HG03442 (cell line): Measurements from ENCODE around the gene SLC8B1.
A peak's percentile ranks its signal among the peaks of the same experiment; 100 is the strongest.

Source experiments
- ATAC-seq: cut with Tn5 transposase; IDR thresholded peaks from one replicate; pipeline ENCODE4 v1.9.1; 2021; ENCODE audit warnings: mild to moderate bottlenecking, moderate library complexity; ENCODE audit not compliant: unreplicated experiment

SLC8B1 gene

GRCh38 chr12:113334786-113335539, at the start of gene SLC8B1:
Gene SLC8B1, minus strand, starts transcription at chr12:113335109. Its CDS starts 2,231 bp downstream, at chr12:113332878.
- peak; percentile 90 for ATAC-seq

DNA sequence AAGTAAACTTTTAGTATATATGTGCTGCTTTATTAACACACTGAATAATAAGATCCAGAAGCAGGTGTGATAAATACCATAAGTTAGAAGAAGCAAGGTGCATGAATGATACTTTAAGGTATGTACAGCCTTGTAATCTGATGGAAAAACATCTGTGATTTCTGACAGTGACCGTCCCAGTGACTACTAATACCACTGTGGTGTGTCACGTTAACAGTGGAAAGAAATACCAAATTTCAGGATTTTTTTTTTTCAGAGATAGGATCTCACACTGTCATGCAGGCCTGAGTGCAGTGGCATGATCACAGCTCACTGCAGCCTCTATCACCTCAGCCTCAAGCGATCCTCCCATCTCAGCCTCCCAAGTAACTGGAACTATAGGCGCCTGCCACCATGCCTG, 47.3 kb upstream of the SLC8B1 start:
- ATAC-seq: no peak

GRCh38 chr12:113381220-113381619, 46.3 kb upstream of the SLC8B1 start:
- no peak for ATAC-seq

DNA sequence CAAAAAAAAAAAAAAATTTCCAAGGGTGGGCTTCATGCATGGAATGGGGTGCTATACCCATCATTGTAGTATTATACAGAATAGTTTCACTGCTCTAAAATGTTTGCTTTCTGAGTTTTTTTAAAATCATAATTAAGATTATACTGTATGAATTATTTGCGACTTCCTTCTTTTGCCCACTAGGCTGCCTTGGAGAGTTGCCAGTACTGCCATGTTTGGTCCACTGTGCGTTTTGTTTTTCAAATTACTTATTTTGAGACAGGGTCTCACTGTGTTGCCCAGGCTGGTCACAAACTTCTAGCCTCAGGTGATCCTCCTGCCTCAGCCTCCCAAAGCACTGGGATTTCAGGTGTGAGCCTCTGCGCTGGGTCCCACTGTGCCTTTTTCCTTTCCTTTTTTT, 43.4 kb upstream of the SLC8B1 start:
- ATAC-seq: no peak

DNA sequence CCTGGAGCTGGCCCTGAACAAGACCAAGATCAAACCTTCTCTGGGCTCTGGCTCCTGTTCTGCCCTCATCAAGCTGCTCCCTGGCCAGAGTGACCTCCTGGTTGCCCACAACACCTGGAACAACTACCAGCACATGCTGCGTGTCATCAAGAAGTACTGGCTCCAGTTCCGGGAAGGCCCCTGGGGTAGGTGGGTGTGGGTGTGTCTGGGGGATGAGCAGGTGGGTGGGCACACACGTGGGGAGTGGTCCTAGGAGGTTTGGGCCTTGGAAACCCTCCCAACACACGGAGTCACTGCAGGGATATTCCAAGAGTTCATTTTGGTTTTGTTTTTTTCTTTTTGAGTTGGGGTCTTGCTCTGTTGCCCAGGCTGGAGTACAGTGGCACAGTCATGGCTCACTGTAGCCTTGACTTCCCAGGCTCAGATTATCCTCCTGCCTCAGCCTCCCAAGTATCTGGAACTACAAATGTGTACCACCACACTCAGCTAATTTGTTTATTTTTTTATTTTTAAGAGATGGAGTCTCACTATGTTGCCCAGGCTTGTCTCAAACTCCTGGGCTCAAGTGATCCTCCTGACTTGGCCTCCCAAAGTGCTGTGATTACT, 40.0 kb upstream of the SLC8B1 start:
- no peak for ATAC-seq

DNA sequence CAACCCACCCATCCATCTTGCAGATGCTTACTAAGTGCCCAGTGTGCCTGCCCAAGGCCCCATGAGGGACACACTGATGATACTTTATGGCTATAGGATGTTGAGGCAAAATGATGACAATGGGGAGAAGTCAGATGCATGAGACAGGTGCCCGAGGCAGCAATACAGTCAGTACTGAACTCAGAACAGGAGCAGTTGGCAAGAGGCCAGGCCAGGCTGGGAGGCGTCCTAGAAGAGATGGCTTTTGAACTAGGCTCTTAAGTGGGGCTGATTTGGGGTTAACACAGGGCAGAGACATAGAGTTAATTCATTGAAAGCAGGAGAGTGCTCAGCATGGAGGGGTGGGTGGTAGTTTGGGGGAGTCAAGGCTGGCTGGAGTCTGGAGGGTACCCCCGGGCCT, 39.1 kb upstream of the SLC8B1 start:
- no peak for ATAC-seq

- no peak for ATAC-seq
These were observed 38.5 kb upstream of the SLC8B1 start for GRCh38 chr12:113373440-113373839.

GRCh38 chr12:113372371-113372770, 37.5 kb upstream of the SLC8B1 start:
- ATAC-seq: no peak

DNA sequence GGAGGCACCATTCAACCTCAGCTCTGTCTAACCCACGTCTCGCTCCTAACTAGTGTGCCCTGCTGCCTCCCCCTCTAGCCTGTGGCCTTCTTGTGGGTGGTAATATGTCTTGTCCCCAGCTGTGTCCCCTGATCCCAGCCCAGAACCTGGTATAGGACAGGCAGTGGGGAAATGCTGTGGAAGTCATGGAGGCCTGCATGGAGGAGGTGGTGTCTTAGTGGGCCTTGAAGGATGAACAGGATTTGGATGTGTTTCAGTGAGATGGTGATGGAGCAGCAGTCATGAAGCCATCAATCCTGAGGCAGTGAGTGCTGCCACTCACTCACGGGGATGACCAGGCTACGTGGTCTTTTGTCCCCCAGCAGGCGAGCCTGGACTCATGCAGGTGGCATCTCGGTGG, 36.9 kb upstream of the SLC8B1 start:
- no peak for ATAC-seq

DNA sequence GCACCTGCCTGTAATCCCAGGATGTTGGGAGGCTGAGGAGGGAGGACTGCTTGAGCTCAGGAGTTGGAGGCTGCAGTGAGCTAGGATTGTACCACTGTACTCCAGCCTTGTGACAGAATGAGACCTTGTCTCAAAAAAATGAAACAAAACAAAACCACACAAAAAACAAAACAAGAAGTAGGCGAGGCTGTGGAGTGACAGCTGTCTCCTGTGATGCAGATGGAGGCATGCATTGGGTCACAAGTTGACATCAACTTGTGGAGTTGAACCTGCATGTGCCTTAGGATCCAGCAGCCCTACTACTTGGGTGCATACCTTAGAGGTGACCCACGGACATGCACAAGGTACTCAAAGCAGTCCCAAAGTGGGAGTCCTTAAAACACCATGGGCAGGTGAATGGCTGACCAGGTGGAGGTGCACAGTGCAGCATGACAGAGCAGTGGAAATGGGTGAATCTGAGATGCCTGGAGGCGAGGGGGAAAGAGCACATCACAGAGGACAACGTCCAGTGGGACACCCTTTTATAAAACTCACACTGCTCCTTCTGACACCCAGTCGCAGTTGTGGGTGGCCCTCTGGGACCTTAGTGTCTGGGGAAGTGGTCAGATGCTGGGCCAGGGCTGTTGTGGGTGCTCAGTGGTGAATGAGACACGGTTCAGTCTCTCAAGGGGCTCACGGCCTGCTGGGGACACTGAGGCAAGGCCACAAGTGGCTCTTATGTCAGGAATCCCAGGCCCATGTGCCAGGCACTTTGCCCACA, 36.2 kb upstream of the SLC8B1 start:
- no peak for ATAC-seq

GRCh38 chr12:113369391-113369985, 34.6 kb upstream of the SLC8B1 start:
- no peak for ATAC-seq

- ATAC-seq: no peak
These were observed 33.4 kb upstream of the SLC8B1 start for GRCh38 chr12:113368331-113368730.

DNA sequence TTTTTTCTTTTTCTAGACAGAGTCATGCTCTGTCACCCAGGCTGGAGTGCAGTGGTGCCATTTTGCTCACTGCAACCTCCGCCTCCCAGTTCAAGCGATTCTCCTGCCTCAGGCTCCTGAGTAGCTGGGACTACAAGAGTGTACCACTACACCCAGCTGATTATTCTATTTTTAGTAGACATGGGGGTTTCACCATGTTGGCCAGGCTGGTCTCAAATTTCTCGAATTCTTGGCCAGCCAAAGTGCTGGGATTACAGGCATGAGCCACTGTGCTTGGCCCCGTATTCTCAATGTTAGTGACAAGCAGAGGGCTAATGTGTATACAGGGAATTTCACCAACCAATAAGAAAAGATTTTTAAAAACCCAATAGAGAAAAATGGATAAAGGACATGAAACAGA, 31.9 kb upstream of the SLC8B1 start:
- no peak for ATAC-seq

GRCh38 chr12:113365639-113366395, 30.9 kb upstream of the SLC8B1 start:
- ATAC-seq: no peak

GRCh38 chr12:113364698-113365097, 29.8 kb upstream of the SLC8B1 start:
- ATAC-seq: no peak

DNA sequence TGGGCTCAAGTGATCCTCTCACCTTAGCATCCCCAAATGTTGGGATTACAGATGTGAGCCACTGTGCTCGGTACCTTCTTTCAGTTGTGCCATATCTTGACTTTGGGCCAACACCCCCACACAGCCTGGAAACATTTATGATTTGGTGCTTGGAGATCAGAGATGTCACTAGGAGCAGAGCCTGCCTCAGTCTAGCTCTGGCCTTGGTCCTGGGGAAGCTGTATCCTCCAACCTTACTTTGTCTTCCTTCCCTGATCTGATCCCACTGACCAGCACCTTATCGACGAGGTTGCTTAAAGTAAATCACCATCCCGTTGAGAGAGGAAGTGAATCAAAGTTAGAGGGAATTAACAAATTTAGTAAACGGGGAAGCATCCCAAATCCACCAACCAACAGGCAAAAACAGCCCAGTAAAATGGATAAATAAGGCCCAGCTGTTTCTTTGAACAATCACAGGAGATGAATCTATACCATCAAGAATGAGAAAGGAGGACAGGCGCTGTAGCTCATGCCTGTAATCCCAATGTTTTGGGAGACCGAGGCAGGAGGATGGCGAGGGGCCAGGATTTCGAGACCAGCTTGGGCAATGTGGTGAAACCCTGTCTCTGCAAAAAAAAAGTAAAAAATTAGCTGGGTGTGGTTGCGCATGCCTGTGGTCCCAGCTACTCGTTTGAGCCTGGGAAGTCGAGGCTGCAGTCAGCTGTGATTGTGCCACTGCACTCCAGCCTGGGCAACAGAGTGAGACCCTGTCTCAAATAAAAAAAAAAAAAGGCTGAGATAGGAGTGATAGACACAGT, 26.9 kb upstream of the SLC8B1 start:
- ATAC-seq: no peak

DNA sequence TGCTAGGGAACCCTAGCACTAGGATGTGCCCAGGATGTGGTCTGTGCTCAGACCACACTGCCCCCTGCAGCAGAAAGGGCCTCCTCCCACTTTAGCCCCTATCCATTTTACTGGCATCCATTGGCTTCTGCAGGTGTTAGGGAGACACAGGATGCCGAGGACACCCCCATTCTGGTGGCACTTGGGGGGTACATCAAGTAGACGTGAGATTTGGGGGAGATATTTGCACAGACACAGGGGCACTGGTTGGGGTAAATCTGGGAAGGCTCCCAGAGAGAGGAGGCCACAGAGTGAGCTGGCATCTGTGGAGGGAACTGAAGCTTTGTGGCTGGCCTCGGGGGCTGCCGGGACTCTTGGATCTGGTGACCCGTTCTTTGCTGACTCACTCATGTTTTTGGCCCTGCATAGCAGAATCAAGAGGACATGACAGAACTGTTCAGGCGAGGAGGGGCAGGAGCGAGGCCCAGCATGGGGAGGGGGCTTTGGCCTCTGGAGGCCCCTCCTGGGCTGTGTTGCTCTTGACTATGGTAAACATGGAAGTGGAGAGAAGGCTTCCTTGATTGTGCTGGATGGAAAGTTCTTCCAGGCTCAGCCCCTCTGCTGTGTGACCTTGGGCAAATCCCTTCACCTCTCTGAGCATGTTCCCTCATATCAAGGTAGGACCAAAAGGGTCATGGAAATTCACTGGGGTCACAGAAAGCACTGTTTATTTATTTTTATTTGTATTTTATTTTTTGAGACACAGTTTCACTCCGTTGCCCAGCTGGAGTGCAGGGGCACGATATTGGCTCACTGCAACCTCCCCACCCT, 25.2 kb upstream of the SLC8B1 start:
- no peak for ATAC-seq

GRCh38 chr12:113359133-113359938, 24.4 kb upstream of the SLC8B1 start:
- no peak for ATAC-seq
